HG03575 (cell line): ENCODE results near the gene SEC14L1.

ENCODE experiments used
- ATAC-seq: cut with Tn5 transposase; IDR thresholded peaks from one replicate; pipeline ENCODE4 v1.9.1; 2021; ENCODE audit not compliant: unreplicated experiment, insufficient number of reproducible peaks, low FRiP score; ENCODE audit errors: extremely low read depth

Gene SEC14L1

GRCh38 chr17:77223642-77224420 lies 83.1 kb downstream of the SEC14L1 start:
- ATAC-seq = no peak

GRCh38 chr17:77225265-77225664 lies 84.5 kb downstream of the SEC14L1 start:
- no peak for ATAC-seq

GRCh38 chr17:77227461-77228240 lies 86.9 kb downstream of the SEC14L1 start:
- ATAC-seq = no peak

- no peak for ATAC-seq
Observed at GRCh38 chr17:77228241-77228752, 87.5 kb downstream of the SEC14L1 start.

- no peak for ATAC-seq
Observed at GRCh38 chr17:77228816-77229215, 88.0 kb downstream of the SEC14L1 start.

- no peak for ATAC-seq
Observed at GRCh38 chr17:77229786-77230435, 89.1 kb downstream of the SEC14L1 start.

- ATAC-seq = no peak
Observed at GRCh38 chr17:77230436-77230830, 89.7 kb downstream of the SEC14L1 start.

- ATAC-seq = no peak
Observed at GRCh38 chr17:77231076-77231871, 90.5 kb downstream of the SEC14L1 start.

- no peak for ATAC-seq
Observed at GRCh38 chr17:77233127-77233526, 92.4 kb downstream of the SEC14L1 start.

- ATAC-seq = no peak
Observed at GRCh38 chr17:77233635-77234334, 93.0 kb downstream of the SEC14L1 start.

GRCh38 chr17:77234695-77235094 lies 93.9 kb downstream of the SEC14L1 start:
- ATAC-seq = no peak

GRCh38 chr17:77235370-77235941 lies 94.7 kb downstream of the SEC14L1 start:
- no peak for ATAC-seq

GRCh38 chr17:77237232-77238008 lies 96.7 kb downstream of the SEC14L1 start:
- no peak for ATAC-seq

GRCh38 chr17:77240976-77241375 lies 100.2 kb downstream of the SEC14L1 start:
- ATAC-seq = no peak

GRCh38 chr17:77242118-77242851 lies 101.5 kb downstream of the SEC14L1 start:
- ATAC-seq = no peak

GRCh38 chr17:77245162-77245926 lies 104.6 kb downstream of the SEC14L1 start:
- ATAC-seq = no peak
